Osteoblast (primary cell): Measurements from ENCODE around the gene ANXA2. TPM values are rescaled to one million over a fixed set of nuclear protein-coding genes. Genes with fewer than 3 reads are reported as not detected.

Experiments
- DNase-seq: peaks from one replicate; pipeline ENCODE4 v3.0.0; 2011; ENCODE audit warnings: low spot score, mixed read lengths; ENCODE audit not compliant: insufficient read length; ENCODE audit errors: missing footprints
- H2AFZ ChIP-seq: 2 replicates; pipeline ENCODE4 v1.6.0; 2011; ENCODE audit warnings: mild to moderate bottlenecking, low read length
- H3K27ac ChIP-seq: 2 replicates; pipeline ENCODE4 v1.5.1; 2011; ENCODE audit warnings: mild to moderate bottlenecking, low read depth, low read length, moderate library complexity
- H3K27me3 ChIP-seq: 2 replicates; pipeline ENCODE4 v1.6.0; 2012; ENCODE audit warnings: mild to moderate bottlenecking, control low read depth, inconsistent platforms, low read length, moderate library complexity; ENCODE audit not compliant: insufficient read depth
- H3K36me3 ChIP-seq: 2 replicates; pipeline ENCODE4 v1.5.1; 2011; ENCODE audit warnings: mild to moderate bottlenecking, low read length, control low read depth, moderate library complexity; ENCODE audit not compliant: insufficient read depth
- H3K4me1 ChIP-seq: 2 replicates; pipeline ENCODE4 v1.5.1; 2011; ENCODE audit warnings: mild to moderate bottlenecking, low read length, control low read depth, moderate library complexity; ENCODE audit not compliant: insufficient read depth
- H3K4me2 ChIP-seq: 2 replicates; pipeline ENCODE4 v1.6.0; 2011; ENCODE audit warnings: mild to moderate bottlenecking, low read length; ENCODE audit not compliant: insufficient read depth
- H3K4me3 ChIP-seq: fragments of 200-600 bp; sonication (generic); 3 replicates; pipeline ENCODE4 v1.5.1; 2012; ENCODE audit warnings: mild to moderate bottlenecking, low read length, inconsistent platforms; ENCODE audit not compliant: insufficient read depth
- H3K79me2 ChIP-seq: 2 replicates; pipeline ENCODE4 v1.6.0; 2012; ENCODE audit warnings: mild to moderate bottlenecking, low read length, control low read depth, inconsistent platforms; ENCODE audit not compliant: insufficient read depth
- H3K9me3 ChIP-seq: 2 replicates; pipeline ENCODE4 v1.5.1; 2011; ENCODE audit warnings: low read depth, low read length, control low read depth
- H4K20me1 ChIP-seq: 2 replicates; pipeline ENCODE4 v1.6.0; 2012; ENCODE audit warnings: mild to moderate bottlenecking, low read length, control low read depth; ENCODE audit not compliant: insufficient read depth
- total RNA-seq: library from RNA; depleted of rRNA; stranded (reverse); fragments of >200 nt; gene quantifications from 2 replicates; pipeline ENCODE4 v1.2.3, GENCODE V29; 2012
- TF ChIP-seq, protein P1 (sequence below): IDR thresholded peaks from 2 replicates; pipeline ENCODE4 v1.5.1; 2011; ENCODE audit warnings: mild to moderate bottlenecking, low read depth, low read length, moderate library complexity; ENCODE audit errors: extremely low read depth

ANXA2 gene
- total RNA-seq, 1 donor, result 3,042 TPM

GRCh38 chr15:60385620-60386552 lies 11.9 kb downstream of the ANXA2 start:
- TF ChIP-seq, protein P1, sequence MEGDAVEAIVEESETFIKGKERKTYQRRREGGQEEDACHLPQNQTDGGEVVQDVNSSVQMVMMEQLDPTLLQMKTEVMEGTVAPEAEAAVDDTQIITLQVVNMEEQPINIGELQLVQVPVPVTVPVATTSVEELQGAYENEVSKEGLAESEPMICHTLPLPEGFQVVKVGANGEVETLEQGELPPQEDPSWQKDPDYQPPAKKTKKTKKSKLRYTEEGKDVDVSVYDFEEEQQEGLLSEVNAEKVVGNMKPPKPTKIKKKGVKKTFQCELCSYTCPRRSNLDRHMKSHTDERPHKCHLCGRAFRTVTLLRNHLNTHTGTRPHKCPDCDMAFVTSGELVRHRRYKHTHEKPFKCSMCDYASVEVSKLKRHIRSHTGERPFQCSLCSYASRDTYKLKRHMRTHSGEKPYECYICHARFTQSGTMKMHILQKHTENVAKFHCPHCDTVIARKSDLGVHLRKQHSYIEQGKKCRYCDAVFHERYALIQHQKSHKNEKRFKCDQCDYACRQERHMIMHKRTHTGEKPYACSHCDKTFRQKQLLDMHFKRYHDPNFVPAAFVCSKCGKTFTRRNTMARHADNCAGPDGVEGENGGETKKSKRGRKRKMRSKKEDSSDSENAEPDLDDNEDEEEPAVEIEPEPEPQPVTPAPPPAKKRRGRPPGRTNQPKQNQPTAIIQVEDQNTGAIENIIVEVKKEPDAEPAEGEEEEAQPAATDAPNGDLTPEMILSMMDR, result no peak
- H3K27ac ChIP-seq, result peak overlapping the region; percentile 96
- peaks cover 98% of the 10 kb centered on the region for H3K79me2 ChIP-seq
- no peaks in the 10 kb centered on the region for H3K9me3 ChIP-seq
- no peaks in the 10 kb centered on the region for H3K27me3 ChIP-seq
- peaks cover 95% of the 10 kb centered on the region for H3K4me1 ChIP-seq
- H3K36me3 ChIP-seq, result peaks cover 85% of the 10 kb centered on the region
- DNase-seq, result no peak
- no peak overlapping the region for H3K4me3 ChIP-seq
- peaks cover 85% of the 10 kb centered on the region for H4K20me1 ChIP-seq
- peak overlapping the region; percentile 14 for H3K4me2 ChIP-seq
- no peak overlapping the region for H2AFZ ChIP-seq

DNA sequence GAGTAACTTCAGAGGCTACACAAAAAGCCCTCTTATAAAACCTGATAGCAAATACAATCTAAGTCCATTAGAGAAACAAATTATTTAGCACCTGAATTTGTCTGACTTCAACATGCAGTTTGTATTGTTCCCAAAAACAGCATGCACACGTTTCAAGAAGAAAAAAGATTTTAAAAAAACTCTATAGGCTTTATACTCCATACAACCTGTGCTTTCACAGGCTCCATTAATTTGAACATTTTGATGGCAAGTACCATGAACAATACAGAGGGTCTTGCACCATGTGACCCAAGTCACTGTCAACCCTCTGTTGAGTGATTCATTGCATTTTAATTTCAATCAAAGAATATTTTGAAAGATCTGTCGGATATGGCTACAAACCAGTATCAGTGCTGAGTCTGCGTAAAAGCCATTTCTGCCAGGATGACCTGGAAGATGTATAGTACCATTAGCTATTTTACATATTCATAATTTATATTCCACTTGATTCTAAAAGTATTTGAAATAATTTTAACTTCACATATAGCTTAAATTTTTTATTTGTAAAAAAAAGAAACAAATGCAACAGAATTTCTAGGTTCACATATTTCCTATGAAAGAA lies 13.2 kb downstream of the ANXA2 start:
- Histone ChIP-seq H3K4me1 (peaks cover 95% of the 10 kb centered on the region), H4K20me1 (peaks cover 78% of the 10 kb centered on the region), H2AFZ (no peak overlapping the region), H3K4me2 (peak overlapping the region; percentile 25), H3K27me3 (no peaks in the 10 kb centered on the region), H3K4me3 (no peak overlapping the region), H3K9me3 (no peaks in the 10 kb centered on the region), H3K79me2 (peaks cover 92% of the 10 kb centered on the region), H3K36me3 (peaks cover 82% of the 10 kb centered on the region), H3K27ac (peak overlapping the region; percentile 96)
- DNase-seq, result no peak
- TF ChIP-seq, protein P1, result no peak

- Histone ChIP-seq H2AFZ (no peak overlapping the region), H4K20me1 (peaks cover 77% of the 10 kb centered on the region), H3K27ac (peak overlapping the region; percentile 96), H3K4me3 (no peak overlapping the region), H3K36me3 (peaks cover 82% of the 10 kb centered on the region), H3K9me3 (no peaks in the 10 kb centered on the region), H3K4me1 (peaks cover 95% of the 10 kb centered on the region), H3K4me2 (peak overlapping the region; percentile 25), H3K79me2 (peaks cover 90% of the 10 kb centered on the region), H3K27me3 (no peaks in the 10 kb centered on the region)
- no peak for DNase-seq
- TF ChIP-seq, protein P1, result no peak
Observed at GRCh38 chr15:60384053-60384452, 13.7 kb downstream of the ANXA2 start.
